Uterus (tissue), 4 donors: ENCODE measurements around the gene SLC29A1. TPM values are rescaled to one million over a fixed set of nuclear protein-coding genes. Genes with fewer than 3 reads are reported as not detected.

Experiments used
- DNase-seq, 2 donors: peaks; one replicate each; pipeline ENCODE4 v3.0.0-alpha.2; 2019 to 2020
- H3K27ac ChIP-seq, 2 donors: fragments of 200-600 bp; sonication (generic); 1 replicate in 1 of 2; 2 replicates in 1 of 2; pipeline ENCODE4 v1.5.1; 2016 to 2018
- H3K27me3 ChIP-seq, 2 donors: fragments of 200-600 bp; sonication (generic); one replicate each; pipeline ENCODE4 v1.5.1; 2018 to 2019; ENCODE audit warnings: control low read depth in 1 of 2
- H3K36me3 ChIP-seq, 2 donors: fragments of 200-600 bp; sonication (generic); one replicate each; pipeline ENCODE4 v1.5.1; 2019; ENCODE audit warnings: control low read depth in 1 of 2
- H3K4me1 ChIP-seq, 2 donors: fragments of 200-600 bp; sonication (generic); one replicate each; pipeline ENCODE4 v1.5.1; 2018 to 2019; ENCODE audit warnings: control low read depth in 1 of 2
- H3K4me3 ChIP-seq, 2 donors: fragments of 200-600 bp; sonication (generic); 1 replicate in 1 of 2; 2 replicates in 1 of 2; pipeline ENCODE4 v1.5.1; 2018 to 2019; ENCODE audit warnings: mild to moderate bottlenecking in 1 of 2
- H3K9me3 ChIP-seq, 2 donors: fragments of 200-600 bp; sonication (generic); one replicate each; pipeline ENCODE4 v1.5.1; 2019; ENCODE audit warnings: control low read depth in 1 of 2
- POLR2A ChIP-seq, 2 donors: fragments of 450-650 bp; IDR thresholded peaks; one replicate each; pipeline ENCODE4 v1.6.1; 2016; ENCODE audit warnings: antibody characterized with exemption in 2 of 2, mild to moderate bottlenecking in 1 of 2, moderate library complexity in 1 of 2
- intact Hi-C: fragments of 100-400 bp; cut with DNase I; formaldehyde crosslinking; loops from one replicate; pipeline ENCODE4 v1.15.1; 2023; ENCODE audit warnings: low total_unique reads
- total RNA-seq, 4 donors: library from RNA; depleted of rRNA in 3 of 4; stranded (reverse); fragments of >200 nt in 3 of 4; gene quantifications; one replicate each; pipeline versions ENCODE4 v1.1.0 to v1.2.4, GENCODE V29; 2014 to 2023
- TF ChIP-seq, protein P1 (sequence below), 4 experiments: fragments of 200-600 bp in 2 of 4; fragments of 450-650 bp in 2 of 4; sonication (generic) in 2 of 4; IDR thresholded peaks; one replicate each; pipeline ENCODE4 v1.5.1; 2016 to 2019; ENCODE audit warnings: antibody characterized with exemption in 4 of 4, mild to moderate bottlenecking in 2 of 4, moderate library complexity in 1 of 4
- donor health status: DM: yes; HTN: yes; CAD: no.

SLC29A1 gene
- total RNA-seq, 4 donors from 2014 or later, result 29.9 to 150 (median 95.1) TPM

DNA sequence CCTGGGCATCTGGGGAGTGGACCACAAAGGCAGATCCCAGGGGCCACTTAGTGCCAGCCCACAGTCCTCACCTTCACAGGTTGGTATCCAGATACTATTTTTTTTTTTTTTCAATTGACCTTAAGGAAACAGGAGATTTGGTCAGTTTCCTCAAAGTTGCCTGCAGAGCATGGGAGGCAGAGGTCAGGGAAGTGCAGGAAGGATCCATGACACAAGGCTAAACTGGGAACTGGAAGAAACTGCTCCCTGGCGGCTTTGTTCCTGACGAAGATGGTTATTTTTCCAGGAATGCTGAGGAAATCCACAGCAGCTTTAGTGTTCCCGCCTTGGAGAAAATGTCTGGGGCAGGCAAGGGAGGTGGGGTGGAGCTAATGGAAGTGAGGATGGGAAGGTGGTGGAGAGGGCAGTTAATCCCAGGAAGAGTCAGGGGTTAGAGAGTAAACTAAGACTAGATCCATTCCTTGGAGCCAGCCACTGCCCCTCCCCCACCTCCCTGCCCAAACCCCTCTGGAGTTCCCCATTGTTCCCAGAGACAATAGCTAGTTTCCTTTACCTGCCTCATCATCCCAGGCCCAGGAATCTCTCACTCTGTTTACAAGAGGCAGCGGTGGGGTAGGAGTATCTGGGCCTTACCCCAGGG is 20.9 kb upstream of the SLC29A1 start:
- Histone ChIP-seq H3K4me3 (no peak overlapping the region), H3K27me3 (no peaks in the 10 kb centered on the region), H3K36me3 (no peaks in the 10 kb centered on the region), H3K9me3 (no peaks in the 10 kb centered on the region), H3K27ac (peak overlapping the region; percentile 7 to 52), H3K4me1 (no peaks in the 10 kb centered on the region)
- intact Hi-C loops, result no loop called here
- TF ChIP-seq POLR2A (IDR thresholded peaks at IDR 0.05), result no peak
- no peak for DNase-seq

DNA sequence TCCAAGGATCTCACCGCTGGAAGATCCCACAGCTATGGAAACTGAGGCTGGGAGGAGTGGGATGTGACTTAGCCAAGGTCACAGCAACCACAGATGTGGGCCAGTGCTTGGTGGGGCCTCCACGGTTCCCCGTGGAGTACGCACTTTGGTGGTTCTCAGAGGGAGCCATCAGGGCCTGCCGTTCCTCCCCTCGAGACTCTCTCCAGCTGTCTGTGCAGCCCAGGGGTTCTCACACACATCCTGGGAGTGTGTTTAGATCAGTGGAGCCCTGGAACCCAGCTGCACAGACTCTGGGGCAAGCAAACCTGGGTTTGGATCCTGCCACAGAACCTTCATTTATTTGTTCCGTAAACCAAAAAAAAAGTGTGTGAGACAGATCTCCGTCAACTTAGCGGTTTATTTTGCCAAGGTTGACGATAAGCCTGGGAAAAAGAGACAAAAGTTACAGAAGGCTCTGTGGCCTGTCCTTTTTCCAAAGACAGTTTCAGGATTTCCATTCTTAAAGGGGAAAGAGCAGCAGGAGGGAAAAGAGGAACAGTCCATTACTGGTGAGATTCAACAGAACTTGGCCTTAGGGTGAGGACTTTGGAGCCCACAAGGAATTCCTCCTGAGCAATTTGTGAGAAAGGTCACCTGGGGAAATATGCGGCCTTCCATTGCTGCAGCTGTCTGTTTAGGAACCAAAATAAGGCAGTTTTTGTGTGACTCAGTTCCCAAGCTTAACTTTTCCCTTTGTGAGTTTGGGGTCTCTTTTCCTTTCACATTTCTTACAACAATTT is 20.2 kb upstream of the SLC29A1 start:
- no peak for DNase-seq
- intact Hi-C loops, result no loop called here
- no peak overlapping the region for H3K4me3 ChIP-seq
- no peaks in the 10 kb centered on the region for H3K4me1 ChIP-seq
- peak overlapping the region; percentile 7 to 52 for H3K27ac ChIP-seq
- H3K27me3 ChIP-seq, result no peaks in the 10 kb centered on the region
- H3K36me3 ChIP-seq, result no peaks in the 10 kb centered on the region
- TF ChIP-seq, protein P1, sequence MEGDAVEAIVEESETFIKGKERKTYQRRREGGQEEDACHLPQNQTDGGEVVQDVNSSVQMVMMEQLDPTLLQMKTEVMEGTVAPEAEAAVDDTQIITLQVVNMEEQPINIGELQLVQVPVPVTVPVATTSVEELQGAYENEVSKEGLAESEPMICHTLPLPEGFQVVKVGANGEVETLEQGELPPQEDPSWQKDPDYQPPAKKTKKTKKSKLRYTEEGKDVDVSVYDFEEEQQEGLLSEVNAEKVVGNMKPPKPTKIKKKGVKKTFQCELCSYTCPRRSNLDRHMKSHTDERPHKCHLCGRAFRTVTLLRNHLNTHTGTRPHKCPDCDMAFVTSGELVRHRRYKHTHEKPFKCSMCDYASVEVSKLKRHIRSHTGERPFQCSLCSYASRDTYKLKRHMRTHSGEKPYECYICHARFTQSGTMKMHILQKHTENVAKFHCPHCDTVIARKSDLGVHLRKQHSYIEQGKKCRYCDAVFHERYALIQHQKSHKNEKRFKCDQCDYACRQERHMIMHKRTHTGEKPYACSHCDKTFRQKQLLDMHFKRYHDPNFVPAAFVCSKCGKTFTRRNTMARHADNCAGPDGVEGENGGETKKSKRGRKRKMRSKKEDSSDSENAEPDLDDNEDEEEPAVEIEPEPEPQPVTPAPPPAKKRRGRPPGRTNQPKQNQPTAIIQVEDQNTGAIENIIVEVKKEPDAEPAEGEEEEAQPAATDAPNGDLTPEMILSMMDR (IDR thresholded peaks at IDR 0.05), result no peak
- TF ChIP-seq POLR2A (IDR thresholded peaks at IDR 0.05), result no peak
- H3K9me3 ChIP-seq, result no peaks in the 10 kb centered on the region

DNA sequence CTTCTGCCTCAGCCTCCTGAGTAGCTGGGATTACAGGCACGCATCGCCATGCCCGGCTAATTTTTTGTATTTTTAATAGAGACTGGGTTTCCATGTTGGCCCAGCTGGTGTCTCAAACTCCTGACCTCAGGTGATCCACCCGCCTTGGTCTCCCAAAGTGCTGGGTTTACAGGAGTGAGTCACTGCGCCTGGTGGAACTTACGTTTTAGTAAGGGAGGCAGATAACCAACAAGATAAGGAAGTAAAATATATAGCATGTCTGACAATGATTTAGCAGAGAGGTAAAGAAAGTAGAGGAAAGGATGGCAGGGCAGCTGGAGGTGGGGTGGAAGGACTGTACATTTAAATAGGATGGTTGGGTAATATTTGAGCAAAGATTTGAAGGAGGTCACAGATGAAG is 19.4 kb upstream of the SLC29A1 start:
- intact Hi-C loops, result no loop called here
- Histone ChIP-seq H3K4me1 (no peaks in the 10 kb centered on the region), H3K9me3 (no peaks in the 10 kb centered on the region), H3K36me3 (no peaks in the 10 kb centered on the region), H3K27me3 (no peaks in the 10 kb centered on the region), H3K4me3 (no peak overlapping the region), H3K27ac (no peak overlapping the region)
- TF ChIP-seq POLR2A (IDR thresholded peaks at IDR 0.05), result no peak
- TF ChIP-seq, protein P1 (IDR thresholded peaks at IDR 0.05), result no peak
- no peak for DNase-seq

DNA sequence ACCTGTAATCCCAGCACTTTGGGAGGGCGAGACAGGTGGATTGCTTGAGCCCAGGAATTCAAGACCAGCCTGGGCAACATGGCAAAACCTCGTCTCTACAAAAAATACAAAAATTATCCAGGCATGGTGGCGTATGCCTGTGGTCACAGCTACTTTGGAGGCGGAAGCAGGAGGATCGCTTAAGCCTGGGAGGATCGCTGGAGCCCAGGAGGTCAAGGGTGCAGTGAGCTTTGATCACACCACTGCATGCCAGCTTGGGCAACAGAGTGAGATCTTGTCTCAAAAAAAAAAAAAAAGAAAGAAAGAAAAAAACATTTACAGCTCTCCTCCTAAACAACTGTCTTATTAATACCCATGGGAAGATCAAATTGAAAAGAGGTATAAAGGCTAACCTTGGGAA is 15.4 kb upstream of the SLC29A1 start:
- H3K27me3 ChIP-seq, result no peaks in the 10 kb centered on the region
- no peak for DNase-seq
- no peak for TF ChIP-seq POLR2A (IDR thresholded peaks at IDR 0.05)
- TF ChIP-seq, protein P1 (IDR thresholded peaks at IDR 0.05), result no peak
- H3K36me3 ChIP-seq, result no peaks in the 10 kb centered on the region
- H3K4me3 ChIP-seq, result no peak overlapping the region
- no peak overlapping the region for H3K27ac ChIP-seq
- H3K4me1 ChIP-seq, result no peaks in the 10 kb centered on the region
- no peaks in the 10 kb centered on the region for H3K9me3 ChIP-seq
- intact Hi-C loops, result no loop called here

DNA sequence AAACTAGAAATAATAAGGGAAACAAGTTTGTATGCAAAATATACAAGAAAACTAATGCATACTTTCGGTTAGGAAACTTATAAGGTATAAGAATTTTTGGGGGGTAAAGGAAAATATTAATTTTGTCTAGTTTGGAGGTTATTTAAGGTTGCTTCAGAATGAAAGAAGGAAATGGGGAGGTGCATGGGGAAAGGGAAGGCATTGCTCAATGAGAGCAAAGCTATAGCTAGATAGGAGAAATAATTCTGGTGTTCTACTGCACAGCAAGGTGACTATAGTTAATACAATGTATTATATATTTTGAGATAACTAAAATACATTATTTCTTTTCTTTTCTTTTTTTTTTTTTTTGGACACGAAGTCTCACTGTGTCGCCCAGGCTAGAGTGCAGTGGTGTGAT is 12.1 kb upstream of the SLC29A1 start:
- Histone ChIP-seq H3K27me3 (no peaks in the 10 kb centered on the region), H3K36me3 (no peaks in the 10 kb centered on the region), H3K9me3 (no peaks in the 10 kb centered on the region), H3K27ac (no peak overlapping the region), H3K4me1 (no peaks in the 10 kb centered on the region), H3K4me3 (no peak overlapping the region)
- intact Hi-C loops, result no loop called here
- no peak for DNase-seq
- no peak for TF ChIP-seq POLR2A (IDR thresholded peaks at IDR 0.05)
- TF ChIP-seq, protein P1 (IDR thresholded peaks at IDR 0.05), result no peak
